ENCODE data around the gene GRID2. TPM values are rescaled to one million over a fixed set of nuclear protein-coding genes. Genes with fewer than 3 reads are reported as not detected.

Gene GRID2
- total and polyA plus RNA-seq, 2 donors from 2014 or later, result 0.19 TPM; not detected in 1

DNA sequence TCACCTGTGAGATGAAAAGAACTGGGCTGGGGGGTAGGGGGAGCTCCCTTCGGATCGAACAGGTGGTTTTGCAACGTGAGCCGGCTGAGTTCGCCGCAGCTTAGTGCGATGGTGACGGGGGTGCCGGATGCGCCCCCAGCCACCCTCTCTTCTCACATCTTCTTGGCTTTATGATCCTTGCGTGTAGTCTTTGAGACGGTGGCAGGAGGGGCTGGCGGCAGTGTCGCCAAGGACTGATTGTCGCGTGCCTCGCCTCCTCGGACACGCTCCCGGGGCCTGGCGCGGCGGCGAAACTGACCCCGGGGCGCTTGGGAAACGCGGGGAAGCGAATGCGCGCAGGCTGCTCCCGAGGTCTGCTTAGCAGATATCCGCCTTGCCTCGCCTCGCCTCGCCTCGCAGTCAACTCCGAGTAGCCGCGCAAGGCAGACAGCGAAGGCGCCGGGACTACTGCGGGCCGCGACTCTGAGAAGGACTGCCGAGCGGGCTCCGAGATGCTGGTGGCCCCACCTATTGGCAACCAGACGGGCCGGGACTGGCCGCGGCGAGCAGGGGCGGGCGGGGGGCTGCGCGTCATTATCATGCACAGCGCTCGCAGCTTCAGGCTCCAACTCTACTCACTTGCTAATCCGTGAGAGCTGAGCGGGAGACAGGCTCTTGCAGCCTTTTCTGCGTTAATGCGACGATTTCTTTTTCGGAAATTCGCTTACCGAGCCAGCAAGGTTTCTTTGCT, 1.5 kb downstream of the GRID2 start:
- Histone ChIP-seq H3K36me3 (ENCODE audit: control insufficient read depth in 2 of 3, insufficient read depth in 3 of 3, low read length in 3 of 3) (no peaks in the 10 kb centered on the region), H3K27me3 (ENCODE audit: control insufficient read depth, insufficient read depth, low read length) (peaks cover 21% of the 10 kb centered on the region), H3K9ac (ENCODE audit: low read length in 3 of 3) (peak overlapping the region in 1 of 3 donors; percentile 58), H3K9me3 (ENCODE audit: control insufficient read depth in 2 of 3, insufficient read depth in 1 of 3, low read length in 3 of 3) (no peaks in the 10 kb centered on the region), H3K27ac (ENCODE audit: low read depth in 2 of 2, low read length in 2 of 2) (no peak overlapping the region), H3K4me3 (ENCODE audit: low read length in 3 of 3) (peak overlapping the region in 2 of 3 donors; percentile 36 to 74), H3K4me1 (ENCODE audit: control insufficient read depth in 2 of 3, insufficient read depth in 2 of 3, low read depth in 1 of 3, low read length in 3 of 3) (no peaks in the 10 kb centered on the region)
- TF ChIP-seq, protein P1, sequence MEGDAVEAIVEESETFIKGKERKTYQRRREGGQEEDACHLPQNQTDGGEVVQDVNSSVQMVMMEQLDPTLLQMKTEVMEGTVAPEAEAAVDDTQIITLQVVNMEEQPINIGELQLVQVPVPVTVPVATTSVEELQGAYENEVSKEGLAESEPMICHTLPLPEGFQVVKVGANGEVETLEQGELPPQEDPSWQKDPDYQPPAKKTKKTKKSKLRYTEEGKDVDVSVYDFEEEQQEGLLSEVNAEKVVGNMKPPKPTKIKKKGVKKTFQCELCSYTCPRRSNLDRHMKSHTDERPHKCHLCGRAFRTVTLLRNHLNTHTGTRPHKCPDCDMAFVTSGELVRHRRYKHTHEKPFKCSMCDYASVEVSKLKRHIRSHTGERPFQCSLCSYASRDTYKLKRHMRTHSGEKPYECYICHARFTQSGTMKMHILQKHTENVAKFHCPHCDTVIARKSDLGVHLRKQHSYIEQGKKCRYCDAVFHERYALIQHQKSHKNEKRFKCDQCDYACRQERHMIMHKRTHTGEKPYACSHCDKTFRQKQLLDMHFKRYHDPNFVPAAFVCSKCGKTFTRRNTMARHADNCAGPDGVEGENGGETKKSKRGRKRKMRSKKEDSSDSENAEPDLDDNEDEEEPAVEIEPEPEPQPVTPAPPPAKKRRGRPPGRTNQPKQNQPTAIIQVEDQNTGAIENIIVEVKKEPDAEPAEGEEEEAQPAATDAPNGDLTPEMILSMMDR (IDR thresholded peaks at IDR 0.05; ENCODE audit: borderline replicate concordance, extremely low read depth, insufficient read depth), result no peak
- intact Hi-C loops (cut with DNase I), result no loop called here
- DNase-seq (peak; percentile 78 to 84 (median 83)), FAIRE-seq (no peak)

DNA sequence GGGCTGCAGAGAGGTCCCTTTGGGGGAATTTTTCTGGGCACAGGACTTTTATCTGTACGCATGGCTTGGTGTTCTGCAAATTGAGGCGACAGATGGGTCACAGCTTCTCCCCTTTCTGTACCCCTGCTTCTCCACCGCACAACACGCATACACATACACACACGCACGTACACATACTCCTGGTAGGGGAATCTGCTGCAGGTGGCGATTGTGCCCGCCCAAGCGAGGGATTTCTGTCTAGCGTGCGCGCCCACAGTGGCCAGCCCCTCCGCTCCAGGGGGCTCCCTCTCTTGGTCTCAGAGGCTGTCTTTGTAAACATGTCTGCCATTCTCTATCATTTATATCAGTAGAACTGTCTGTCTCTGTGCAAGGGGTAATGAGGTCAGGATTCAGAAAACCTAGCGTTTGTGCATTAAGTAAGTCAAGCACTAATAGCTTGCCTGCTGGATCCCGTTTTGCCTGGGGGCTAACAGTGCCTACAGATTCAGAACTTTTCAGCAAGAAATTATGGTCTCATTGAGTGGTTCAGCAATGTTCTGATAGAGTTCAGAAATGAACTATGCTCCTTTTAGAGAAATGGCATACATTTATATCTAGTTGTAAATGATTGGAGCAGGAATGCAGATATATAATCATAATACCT, 2.2 kb downstream of the GRID2 start:
- Histone ChIP-seq H3K27ac (ENCODE audit: low read depth in 2 of 2, low read length in 2 of 2) (no peak overlapping the region), H3K27me3 (ENCODE audit: control insufficient read depth, insufficient read depth, low read length) (peaks cover 18% of the 10 kb centered on the region), H3K9ac (ENCODE audit: low read length in 3 of 3) (peak overlapping the region in 1 of 3 donors; percentile 58), H3K4me1 (ENCODE audit: control insufficient read depth in 2 of 3, insufficient read depth in 2 of 3, low read depth in 1 of 3, low read length in 3 of 3) (no peaks in the 10 kb centered on the region), H3K36me3 (ENCODE audit: control insufficient read depth in 2 of 3, insufficient read depth in 3 of 3, low read length in 3 of 3) (no peaks in the 10 kb centered on the region), H3K4me3 (ENCODE audit: low read length in 3 of 3) (peak overlapping the region in 2 of 3 donors; percentile 36 to 74), H3K9me3 (ENCODE audit: control insufficient read depth in 2 of 3, insufficient read depth in 1 of 3, low read length in 3 of 3) (no peaks in the 10 kb centered on the region)
- peak; percentile 28 to 52 (median 45) for DNase-seq
- no peak for FAIRE-seq
- intact Hi-C loops (cut with DNase I), result no loop called here
- TF ChIP-seq, protein P1 (IDR thresholded peaks at IDR 0.05; ENCODE audit: borderline replicate concordance, extremely low read depth, insufficient read depth), result no peak

DNA sequence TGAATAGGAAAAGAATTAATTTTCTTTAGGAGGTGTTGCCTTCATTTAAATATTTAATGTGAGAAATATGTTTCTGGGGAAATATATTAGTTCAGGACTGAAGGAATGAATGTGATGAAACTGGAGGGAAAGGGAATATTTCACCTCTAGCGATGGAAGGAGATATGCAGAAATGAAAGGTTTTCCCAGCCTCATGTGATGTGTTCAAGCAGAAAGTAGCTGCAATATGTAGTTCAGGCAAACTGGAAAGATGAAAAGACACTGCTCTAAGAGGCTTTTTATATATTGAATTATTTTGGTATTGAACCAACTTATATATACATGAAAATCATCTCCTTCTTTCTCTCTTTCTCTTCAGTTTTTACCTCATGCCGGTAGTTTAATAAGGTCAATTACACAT, 3.4 kb downstream of the GRID2 start:
- Histone ChIP-seq H3K4me1 (ENCODE audit: control insufficient read depth in 2 of 3, insufficient read depth in 2 of 3, low read depth in 1 of 3, low read length in 3 of 3) (no peaks in the 10 kb centered on the region), H3K27me3 (ENCODE audit: control insufficient read depth, insufficient read depth, low read length) (peaks cover 15% of the 10 kb centered on the region), H3K4me3 (ENCODE audit: low read length in 3 of 3) (no peak overlapping the region), H3K9me3 (ENCODE audit: control insufficient read depth in 2 of 3, insufficient read depth in 1 of 3, low read length in 3 of 3) (no peaks in the 10 kb centered on the region), H3K9ac (ENCODE audit: low read length in 3 of 3) (no peak overlapping the region), H3K36me3 (ENCODE audit: control insufficient read depth in 2 of 3, insufficient read depth in 3 of 3, low read length in 3 of 3) (no peaks in the 10 kb centered on the region), H3K27ac (ENCODE audit: low read depth in 2 of 2, low read length in 2 of 2) (no peak overlapping the region)
- TF ChIP-seq, protein P1 (IDR thresholded peaks at IDR 0.05; ENCODE audit: borderline replicate concordance, extremely low read depth, insufficient read depth), result no peak
- FAIRE-seq, result no peak
- no peak for DNase-seq
- intact Hi-C loops (cut with DNase I), result no loop called here

Data from kidney (tissue), 14 donors.